ENCODE results near the gene ARHGEF1.

The ARHGEF1 gene

GRCh38 chr19:41918653-41919244 lies 35.8 kb downstream of the ARHGEF1 start:
- Histone ChIP-seq H3K36me3 (replicated peaks) (no peaks in the 10 kb centered on the region), H3K4me3 (ENCODE audit: low read depth, low read length) (no peak overlapping the region), H3K27me3 (replicated peaks) (peaks cover 63% of the 10 kb centered on the region), H3K27ac (no peak overlapping the region)
- DNase-seq = no peak
- no peak for TF ChIP-seq CTCF (IDR thresholded peaks at IDR 0.05; ENCODE audit: low read depth, low read length, missing control alignments)
- in situ Hi-C loops (cut with HindIII; ENCODE audit: low pct_ligation_motif_present, low sequenced_read_pairs) = no loop called here

GRCh38 chr19:41919948-41920712 lies 37.1 kb downstream of the ARHGEF1 start:
- no peak for TF ChIP-seq CTCF (IDR thresholded peaks at IDR 0.05; ENCODE audit: low read depth, low read length, missing control alignments)
- in situ Hi-C loops (cut with HindIII; ENCODE audit: low pct_ligation_motif_present, low sequenced_read_pairs) = no loop called here
- DNase-seq = no peak
- peaks cover 67% of the 10 kb centered on the region for H3K27me3 ChIP-seq (replicated peaks)
- H3K4me3 ChIP-seq (ENCODE audit: low read depth, low read length) = no peak overlapping the region
- no peak overlapping the region for H3K27ac ChIP-seq
- no peaks in the 10 kb centered on the region for H3K36me3 ChIP-seq (replicated peaks)

GRCh38 chr19:41920882-41921576 lies 38.0 kb downstream of the ARHGEF1 start:
- Histone ChIP-seq H3K36me3 (replicated peaks) (no peaks in the 10 kb centered on the region), H3K27me3 (replicated peaks) (peaks cover 58% of the 10 kb centered on the region), H3K27ac (no peak overlapping the region), H3K4me3 (ENCODE audit: low read depth, low read length) (no peak overlapping the region)
- no peak for DNase-seq
- in situ Hi-C loops (cut with HindIII; ENCODE audit: low pct_ligation_motif_present, low sequenced_read_pairs) = no loop called here
- no peak for TF ChIP-seq CTCF (IDR thresholded peaks at IDR 0.05; ENCODE audit: low read depth, low read length, missing control alignments)

- no peak overlapping the region for H3K27ac ChIP-seq
- H3K27me3 ChIP-seq (replicated peaks) = peaks cover 52% of the 10 kb centered on the region
- no peak for TF ChIP-seq CTCF (IDR thresholded peaks at IDR 0.05; ENCODE audit: low read depth, low read length, missing control alignments)
- in situ Hi-C loops (cut with HindIII; ENCODE audit: low pct_ligation_motif_present, low sequenced_read_pairs) = no loop called here
- no peaks in the 10 kb centered on the region for H3K36me3 ChIP-seq (replicated peaks)
- H3K4me3 ChIP-seq (ENCODE audit: low read depth, low read length) = no peak overlapping the region
- no peak for DNase-seq
These were observed 38.9 kb downstream of the ARHGEF1 start for GRCh38 chr19:41921577-41922576.

- no peak overlapping the region for H3K27ac ChIP-seq
- peaks cover 52% of the 10 kb centered on the region for H3K27me3 ChIP-seq (replicated peaks)
- H3K4me3 ChIP-seq (ENCODE audit: low read depth, low read length) = no peak overlapping the region
- no peak for TF ChIP-seq CTCF (IDR thresholded peaks at IDR 0.05; ENCODE audit: low read depth, low read length, missing control alignments)
- H3K36me3 ChIP-seq (replicated peaks) = no peaks in the 10 kb centered on the region
- no peak for DNase-seq
- in situ Hi-C loops (cut with HindIII; ENCODE audit: low pct_ligation_motif_present, low sequenced_read_pairs) = no loop called here
These were observed 39.6 kb downstream of the ARHGEF1 start for GRCh38 chr19:41922585-41922984.

All from brain microvascular endothelial cell (primary cell).